ENCODE results near the gene TJP3.
A peak's percentile ranks its signal among the peaks of the same experiment; 100 is the strongest.

TJP3 gene

GRCh38 chr19:3725640-3726310 lies 17.6 kb downstream of the TJP3 start:
- Mint-ChIP-seq H3K4me3 (no peak overlapping the region), H3K4me1 (peaks cover 7% of the 10 kb centered on the region), H3K9me3 (no peaks in the 10 kb centered on the region), H3K27ac (no peak overlapping the region), H3K36me3 (ENCODE audit: low read depth) (no peaks in the 10 kb centered on the region), H3K27me3 (ENCODE audit: low read depth, poor library complexity) (peaks cover 58% of the 10 kb centered on the region)
- TF ChIP-seq CTCF (IDR thresholded peaks at IDR 0.05) = no peak
- peak; percentile 41 for DNase-seq

GRCh38 chr19:3730457-3730958 lies 22.3 kb downstream of the TJP3 start:
- Mint-ChIP-seq H3K36me3 (ENCODE audit: low read depth) (no peaks in the 10 kb centered on the region), H3K4me3 (no peak overlapping the region), H3K27ac (no peak overlapping the region), H3K9me3 (no peaks in the 10 kb centered on the region), H3K4me1 (peaks cover 11% of the 10 kb centered on the region), H3K27me3 (ENCODE audit: low read depth, poor library complexity) (peaks cover 26% of the 10 kb centered on the region)
- no peak for DNase-seq
- no peak for TF ChIP-seq CTCF (IDR thresholded peaks at IDR 0.05)

GRCh38 chr19:3732108-3732507 lies 23.9 kb downstream of the TJP3 start:
- Mint-ChIP-seq H3K4me1 (peaks cover 11% of the 10 kb centered on the region), H3K9me3 (no peaks in the 10 kb centered on the region), H3K27ac (no peak overlapping the region), H3K27me3 (ENCODE audit: low read depth, poor library complexity) (peaks cover 25% of the 10 kb centered on the region), H3K4me3 (no peak overlapping the region), H3K36me3 (ENCODE audit: low read depth) (no peaks in the 10 kb centered on the region)
- no peak for DNase-seq
- TF ChIP-seq CTCF (IDR thresholded peaks at IDR 0.05) = no peak

GRCh38 chr19:3733549-3734309 lies 25.5 kb downstream of the TJP3 start:
- Mint-ChIP-seq H3K36me3 (ENCODE audit: low read depth) (no peaks in the 10 kb centered on the region), H3K9me3 (no peaks in the 10 kb centered on the region), H3K27ac (no peak overlapping the region), H3K4me3 (no peak overlapping the region), H3K4me1 (peaks cover 11% of the 10 kb centered on the region), H3K27me3 (ENCODE audit: low read depth, poor library complexity) (peaks cover 33% of the 10 kb centered on the region)
- DNase-seq = no peak
- no peak for TF ChIP-seq CTCF (IDR thresholded peaks at IDR 0.05)

- Mint-ChIP-seq H3K27ac (no peak overlapping the region), H3K36me3 (ENCODE audit: low read depth) (no peaks in the 10 kb centered on the region), H3K27me3 (ENCODE audit: low read depth, poor library complexity) (peaks cover 33% of the 10 kb centered on the region), H3K4me3 (no peak overlapping the region), H3K9me3 (no peaks in the 10 kb centered on the region), H3K4me1 (peaks cover 8% of the 10 kb centered on the region)
- TF ChIP-seq CTCF (IDR thresholded peaks at IDR 0.05) = no peak
- no peak for DNase-seq
These were observed 26.1 kb downstream of the TJP3 start for GRCh38 chr19:3734310-3734600.
